NCI-H146 treated with DMSO at 0.1 percent for 48 hours (cell line): ENCODE results near the gene NPHS1.

ENCODE experiments used
- DNase-seq: peaks from one replicate; lab custom pipeline; 2025; ENCODE audit not compliant: unreplicated experiment; lab: John Stamatoyannopoulos, UW

NPHS1 gene

GRCh38 chr19:35789195-35789977 lies 62.9 kb downstream of the NPHS1 start:
- DNase-seq = no peak

- DNase-seq = no peak
Observed at GRCh38 chr19:35788205-35788960, 63.9 kb downstream of the NPHS1 start.

- DNase-seq = no peak
Observed at GRCh38 chr19:35787227-35787799, 65.0 kb downstream of the NPHS1 start.

- DNase-seq = no peak
Observed at GRCh38 chr19:35786299-35787160, 65.8 kb downstream of the NPHS1 start.

- no peak for DNase-seq
Observed at GRCh38 chr19:35785339-35785627, 67.0 kb downstream of the NPHS1 start.

- DNase-seq = no peak
Observed at GRCh38 chr19:35784503-35785338, 67.6 kb downstream of the NPHS1 start.

- no peak for DNase-seq
Observed at GRCh38 chr19:35783469-35784434, 68.6 kb downstream of the NPHS1 start.

- no peak for DNase-seq
Observed at GRCh38 chr19:35782589-35782988, 69.7 kb downstream of the NPHS1 start.

- DNase-seq = no peak
Observed at GRCh38 chr19:35781650-35782049, 70.7 kb downstream of the NPHS1 start.

- no peak for DNase-seq
Observed at GRCh38 chr19:35780717-35781116, 71.6 kb downstream of the NPHS1 start.

- no peak for DNase-seq
Observed at GRCh38 chr19:35780058-35780457, 72.2 kb downstream of the NPHS1 start.

- DNase-seq = no peak
Observed at GRCh38 chr19:35779033-35779432, 73.3 kb downstream of the NPHS1 start.

- no peak for DNase-seq
Observed at GRCh38 chr19:35777961-35778360, 74.3 kb downstream of the NPHS1 start.

- no peak for DNase-seq
Observed at GRCh38 chr19:35777086-35777841, 75.0 kb downstream of the NPHS1 start.

- no peak for DNase-seq
Observed at GRCh38 chr19:35776102-35776788, 76.1 kb downstream of the NPHS1 start.
